ENCODE data around the gene TBC1D4.

The TBC1D4 gene

GRCh38 chr13:75368167-75368566 is 113.8 kb downstream of the TBC1D4 start:
- no peak for DNase-seq (ENCODE audit: low read depth)
- TF ChIP-seq, protein P1, sequence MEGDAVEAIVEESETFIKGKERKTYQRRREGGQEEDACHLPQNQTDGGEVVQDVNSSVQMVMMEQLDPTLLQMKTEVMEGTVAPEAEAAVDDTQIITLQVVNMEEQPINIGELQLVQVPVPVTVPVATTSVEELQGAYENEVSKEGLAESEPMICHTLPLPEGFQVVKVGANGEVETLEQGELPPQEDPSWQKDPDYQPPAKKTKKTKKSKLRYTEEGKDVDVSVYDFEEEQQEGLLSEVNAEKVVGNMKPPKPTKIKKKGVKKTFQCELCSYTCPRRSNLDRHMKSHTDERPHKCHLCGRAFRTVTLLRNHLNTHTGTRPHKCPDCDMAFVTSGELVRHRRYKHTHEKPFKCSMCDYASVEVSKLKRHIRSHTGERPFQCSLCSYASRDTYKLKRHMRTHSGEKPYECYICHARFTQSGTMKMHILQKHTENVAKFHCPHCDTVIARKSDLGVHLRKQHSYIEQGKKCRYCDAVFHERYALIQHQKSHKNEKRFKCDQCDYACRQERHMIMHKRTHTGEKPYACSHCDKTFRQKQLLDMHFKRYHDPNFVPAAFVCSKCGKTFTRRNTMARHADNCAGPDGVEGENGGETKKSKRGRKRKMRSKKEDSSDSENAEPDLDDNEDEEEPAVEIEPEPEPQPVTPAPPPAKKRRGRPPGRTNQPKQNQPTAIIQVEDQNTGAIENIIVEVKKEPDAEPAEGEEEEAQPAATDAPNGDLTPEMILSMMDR (IDR thresholded peaks at IDR 0.05; ENCODE audit: control insufficient read depth, extremely low read depth, insufficient read depth) = no peak
- H3K4me3 ChIP-seq (ENCODE audit: low read depth, low read length) = no peak overlapping the region

DNA sequence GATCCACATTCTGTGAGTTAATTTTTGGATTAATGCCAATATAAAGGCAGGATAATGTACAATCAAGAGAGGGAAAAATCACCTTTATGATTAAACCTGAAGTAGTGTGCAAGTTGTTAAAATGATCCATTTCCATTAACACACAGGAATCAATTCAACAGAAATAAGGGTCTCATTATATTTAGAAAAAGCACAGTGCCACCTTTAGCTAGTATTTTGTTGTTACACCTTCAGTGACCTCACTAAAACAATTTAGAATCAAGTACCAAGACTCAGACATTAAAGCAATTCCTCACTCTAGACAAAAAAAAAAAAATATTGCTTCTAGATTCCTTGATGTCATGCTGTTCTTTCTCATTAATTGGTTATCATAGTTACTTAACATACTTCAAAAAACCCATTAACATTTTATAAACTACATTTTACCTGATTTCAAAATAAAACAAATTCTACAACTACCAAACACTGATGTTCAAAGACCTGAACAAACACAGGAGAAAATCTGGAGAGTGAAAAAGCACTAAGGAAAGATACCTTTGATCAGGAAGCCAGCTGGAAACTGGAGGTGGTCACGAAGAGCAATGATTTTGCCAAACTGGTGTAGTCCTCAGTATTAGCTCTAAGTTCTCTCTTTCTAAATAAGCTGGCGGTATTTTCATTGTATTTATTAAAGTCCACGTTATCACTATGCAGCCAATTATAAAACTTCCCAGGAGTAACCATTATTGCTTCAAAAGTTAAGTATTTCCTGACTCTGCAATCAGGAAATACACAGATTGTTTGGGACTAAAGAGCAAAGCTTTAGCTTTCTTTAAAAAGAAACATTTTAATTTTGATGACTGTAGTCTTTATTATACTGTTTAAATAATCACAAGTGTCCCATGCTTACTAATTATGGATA is 115.3 kb downstream of the TBC1D4 start:
- no peak for DNase-seq (ENCODE audit: low read depth)
- H3K4me3 ChIP-seq (ENCODE audit: low read depth, low read length) = no peak overlapping the region
- TF ChIP-seq, protein P1 (IDR thresholded peaks at IDR 0.05; ENCODE audit: control insufficient read depth, extremely low read depth, insufficient read depth) = no peak

- H3K4me3 ChIP-seq (ENCODE audit: low read depth, low read length) = no peak overlapping the region
- TF ChIP-seq, protein P1 (IDR thresholded peaks at IDR 0.05; ENCODE audit: control insufficient read depth, extremely low read depth, insufficient read depth) = no peak
- no peak for DNase-seq (ENCODE audit: low read depth)
Measured at GRCh38 chr13:75365724-75366173, 116.2 kb downstream of the TBC1D4 start.

- no peak for DNase-seq (ENCODE audit: low read depth)
- TF ChIP-seq, protein P1 (IDR thresholded peaks at IDR 0.05; ENCODE audit: control insufficient read depth, extremely low read depth, insufficient read depth) = no peak
- H3K4me3 ChIP-seq (ENCODE audit: low read depth, low read length) = no peak overlapping the region
Measured at GRCh38 chr13:75364131-75364713, 117.7 kb downstream of the TBC1D4 start.

DNA sequence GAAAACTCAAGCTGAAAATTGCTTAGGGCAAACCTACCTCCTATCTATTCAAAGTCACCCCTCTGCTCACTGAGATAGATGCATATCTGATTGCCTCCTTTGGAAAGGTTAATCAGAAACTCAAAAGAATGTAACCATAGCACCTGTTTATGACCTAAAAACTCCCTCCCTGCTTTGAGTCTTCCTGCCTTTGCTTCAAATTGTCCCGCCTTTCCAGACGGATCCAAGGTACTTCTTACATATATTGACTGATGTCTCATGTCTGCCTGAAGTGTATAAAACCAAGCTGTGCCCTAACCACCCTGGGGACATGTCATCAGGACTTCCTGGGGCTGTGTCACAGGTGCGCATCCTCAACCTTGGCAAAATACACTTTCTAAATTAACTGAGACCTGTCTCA is 118.6 kb downstream of the TBC1D4 start:
- no peak overlapping the region for H3K4me3 ChIP-seq (ENCODE audit: low read depth, low read length)
- TF ChIP-seq, protein P1 (IDR thresholded peaks at IDR 0.05; ENCODE audit: control insufficient read depth, extremely low read depth, insufficient read depth) = no peak
- no peak for DNase-seq (ENCODE audit: low read depth)

- no peak for DNase-seq (ENCODE audit: low read depth)
- H3K4me3 ChIP-seq (ENCODE audit: low read depth, low read length) = no peak overlapping the region
- TF ChIP-seq, protein P1 (IDR thresholded peaks at IDR 0.05; ENCODE audit: control insufficient read depth, extremely low read depth, insufficient read depth) = no peak
Measured at GRCh38 chr13:75362026-75362425, 119.9 kb downstream of the TBC1D4 start.

Measured in LNCaP clone FGC (cell line).